A673 (cell line): Measurements from ENCODE around the gene MACROD1. TPM values are rescaled to one million over a fixed set of nuclear protein-coding genes. Genes with fewer than 3 reads are reported as not detected.

ENCODE experiments used
- BruUV-seq: library from RNA; stranded (reverse); fragments of 400-500 nt; replicated peaks from 2 replicates; lab custom pipeline; 2021; lab: Mats Ljungman, UMichigan
- CTCF ChIA-PET: fragments of 300-600 bp; sonication (Branson Sonifier 250); formaldehyde crosslinking; loops from one replicate; lab custom pipeline; 2022; ENCODE audit warnings: antibody characterized with exemption; lab: Charles Lee
- POLR2A ChIA-PET: fragments of 300-600 bp; sonication (Branson Sonifier 250); formaldehyde crosslinking; loops from one replicate; lab custom pipeline; 2022; ENCODE audit warnings: antibody characterized with exemption; ENCODE audit not compliant: low non-redundant PET; lab: Charles Lee
- DNase-seq: peaks from one replicate; pipeline ENCODE4 v3.0.0-alpha.2; 2015; ENCODE audit warnings: low spot score
- H3K27ac ChIP-seq: fragments of 200-600 bp; sonication (generic); 2 replicates; pipeline ENCODE4 v1.5.1; 2016; ENCODE audit warnings: mixed run types, low read depth, mild to moderate bottlenecking, mixed read lengths, antibody characterized with exemption, low read length; ENCODE audit not compliant: poor library complexity, severe bottlenecking
- H3K27me3 ChIP-seq: fragments of 200-600 bp; sonication (generic); replicated peaks from 2 replicates; pipeline ENCODE4 v1.6.1; 2017; ENCODE audit warnings: mixed run types, low read depth, mild to moderate bottlenecking, mixed read lengths, antibody characterized with exemption, low read length; ENCODE audit not compliant: insufficient read depth, poor library complexity
- H3K36me3 ChIP-seq: fragments of 200-600 bp; sonication (generic); 2 replicates; pipeline ENCODE4 v1.6.1; 2016; ENCODE audit warnings: mixed run types, mild to moderate bottlenecking, mixed read lengths, antibody characterized with exemption, low read length; ENCODE audit not compliant: insufficient read depth, poor library complexity, severe bottlenecking
- H3K4me1 ChIP-seq: fragments of 200-600 bp; sonication (generic); 2 replicates; pipeline ENCODE4 v1.6.1; 2017; ENCODE audit warnings: mixed run types, mild to moderate bottlenecking, mixed read lengths, antibody characterized with exemption, low read length; ENCODE audit not compliant: insufficient read depth, poor library complexity, severe bottlenecking
- H3K4me3 ChIP-seq: fragments of 200-600 bp; sonication (generic); 2 replicates; pipeline ENCODE4 v1.5.1; 2016; ENCODE audit warnings: low read depth, mixed run types, mild to moderate bottlenecking, mixed read lengths, low read length; ENCODE audit not compliant: poor library complexity, severe bottlenecking
- H3K9me3 ChIP-seq: fragments of 200-600 bp; sonication (generic); 2 replicates; pipeline ENCODE4 v1.6.1; 2016; ENCODE audit warnings: mixed run types, low read depth, mild to moderate bottlenecking, mixed read lengths, antibody characterized with exemption, low read length; ENCODE audit not compliant: poor library complexity, severe bottlenecking
- EZH2 ChIP-seq: fragments of 200-600 bp; sonication (generic); IDR thresholded peaks from 2 replicates; pipeline ENCODE4 v1.6.1; 2017; ENCODE audit warnings: borderline replicate concordance, low read depth, mild to moderate bottlenecking, mixed read lengths, antibody characterized with exemption, low read length; ENCODE audit not compliant: poor library complexity, severe bottlenecking
- intact Hi-C: fragments of 100-400 bp; cut with micrococcal nuclease; formaldehyde crosslinking; loops from one replicate; pipeline ENCODE4 v1.10.0; 2022; ENCODE audit not compliant: unreplicated experiment
- total RNA-seq: library from RNA; stranded (reverse); gene quantifications from 2 replicates; pipeline ENCODE4 v1.2.3, GENCODE V29; 2021
- TF ChIP-seq, protein P1 (sequence below): fragments of 300-800, 200-600 bp; sonication (generic); conservative IDR thresholded peaks from 2 replicates; pipeline ENCODE4 v1.5.1; 2017; ENCODE audit warnings: low read depth, mild to moderate bottlenecking, antibody characterized with exemption, low read length, moderate library complexity, mixed read lengths

Gene MACROD1
- total RNA-seq, 1 experiment from 2014 or later = 28.7 TPM

DNA sequence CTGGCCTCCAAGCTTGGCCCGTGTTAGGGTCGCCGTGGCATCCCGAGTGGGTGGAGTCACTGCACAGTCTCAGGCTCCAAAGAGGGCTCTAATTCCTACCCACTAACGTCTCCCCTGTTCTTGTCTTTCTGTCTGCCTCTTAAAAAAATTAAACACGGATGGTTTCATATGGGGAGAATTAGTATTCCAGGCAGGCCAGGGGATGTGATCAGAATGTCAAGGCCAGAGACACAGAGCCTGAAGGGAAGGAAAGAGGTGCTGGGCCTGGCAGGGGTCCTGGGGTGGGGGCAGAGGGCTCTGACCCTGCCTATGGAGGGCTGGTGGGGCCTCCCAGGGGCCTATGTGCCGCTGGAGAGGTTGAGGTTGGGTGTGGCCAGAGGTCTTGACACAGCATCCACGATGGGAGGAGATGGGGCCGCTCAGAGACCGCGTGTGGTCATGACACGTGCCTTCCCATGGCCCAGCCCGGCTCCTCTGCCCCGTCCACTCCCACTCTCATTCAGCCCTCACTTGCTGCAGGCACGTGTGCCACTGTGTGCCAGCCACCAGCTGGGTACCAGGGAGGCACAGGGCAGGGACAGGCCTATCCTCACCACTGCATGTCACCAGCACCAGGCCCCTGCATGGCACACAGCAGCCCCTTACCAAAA, 73.7 kb downstream of the MACROD1 start:
- H3K4me1 ChIP-seq = peaks cover 64% of the 10 kb centered on the region
- BruUV-seq = no TSS peak
- H3K4me3 ChIP-seq = peak overlapping the region; percentile 25
- H3K27me3 ChIP-seq = no peaks in the 10 kb centered on the region
- TF ChIP-seq, protein P1, sequence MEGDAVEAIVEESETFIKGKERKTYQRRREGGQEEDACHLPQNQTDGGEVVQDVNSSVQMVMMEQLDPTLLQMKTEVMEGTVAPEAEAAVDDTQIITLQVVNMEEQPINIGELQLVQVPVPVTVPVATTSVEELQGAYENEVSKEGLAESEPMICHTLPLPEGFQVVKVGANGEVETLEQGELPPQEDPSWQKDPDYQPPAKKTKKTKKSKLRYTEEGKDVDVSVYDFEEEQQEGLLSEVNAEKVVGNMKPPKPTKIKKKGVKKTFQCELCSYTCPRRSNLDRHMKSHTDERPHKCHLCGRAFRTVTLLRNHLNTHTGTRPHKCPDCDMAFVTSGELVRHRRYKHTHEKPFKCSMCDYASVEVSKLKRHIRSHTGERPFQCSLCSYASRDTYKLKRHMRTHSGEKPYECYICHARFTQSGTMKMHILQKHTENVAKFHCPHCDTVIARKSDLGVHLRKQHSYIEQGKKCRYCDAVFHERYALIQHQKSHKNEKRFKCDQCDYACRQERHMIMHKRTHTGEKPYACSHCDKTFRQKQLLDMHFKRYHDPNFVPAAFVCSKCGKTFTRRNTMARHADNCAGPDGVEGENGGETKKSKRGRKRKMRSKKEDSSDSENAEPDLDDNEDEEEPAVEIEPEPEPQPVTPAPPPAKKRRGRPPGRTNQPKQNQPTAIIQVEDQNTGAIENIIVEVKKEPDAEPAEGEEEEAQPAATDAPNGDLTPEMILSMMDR = no peak
- no peak for TF ChIP-seq EZH2
- H3K27ac ChIP-seq = peak overlapping the region; percentile 88
- intact Hi-C loops = no loop called here
- H3K9me3 ChIP-seq = no peaks in the 10 kb centered on the region
- ChIA-PET CTCF (no interaction called here), POLR2A (no interaction called here)
- no peak for DNase-seq
- H3K36me3 ChIP-seq = no peaks in the 10 kb centered on the region

DNA sequence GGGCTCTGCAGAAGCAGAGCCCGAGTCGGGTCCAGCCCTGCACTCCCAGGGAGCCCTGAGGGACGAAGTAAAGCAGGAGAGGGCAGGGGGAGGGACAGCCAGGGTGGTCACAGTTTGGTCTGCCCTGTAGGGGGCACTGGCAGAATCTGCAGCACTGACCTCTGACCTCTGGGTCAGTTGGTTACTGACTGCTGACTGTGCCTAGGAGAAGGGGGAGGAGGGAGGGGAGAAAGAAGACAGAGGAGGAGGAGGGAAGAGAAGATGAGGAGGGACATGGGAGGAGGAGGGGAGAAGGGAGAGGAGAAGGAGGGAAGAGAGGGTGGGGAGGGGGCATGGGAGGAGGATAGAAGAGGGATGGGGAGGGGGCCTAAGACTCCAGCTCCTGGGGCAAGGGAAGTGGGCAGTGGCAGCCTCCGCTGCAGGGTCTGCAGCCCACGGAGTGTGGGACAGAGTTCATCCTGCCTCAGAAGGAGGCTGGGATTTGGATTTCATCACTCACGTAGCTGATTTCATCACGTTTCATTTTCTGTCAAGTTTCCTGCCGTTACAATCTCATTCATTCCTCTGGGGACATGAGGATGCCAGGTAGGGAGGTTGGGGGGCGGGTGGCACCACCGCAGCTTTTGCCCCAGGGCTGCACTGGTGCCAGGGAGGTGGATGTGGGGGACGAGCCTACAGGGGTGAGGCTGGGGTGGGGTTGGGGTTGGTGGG, 75.0 kb downstream of the MACROD1 start:
- H3K4me1 ChIP-seq = peaks cover 55% of the 10 kb centered on the region
- ChIA-PET CTCF (interaction anchor here (0.7 kb wide), 1 partner anchor 352 kb away, joined by 6 read pairs; no protein-coding TSS in a partner anchor), POLR2A (no interaction called here)
- no peaks in the 10 kb centered on the region for H3K27me3 ChIP-seq
- peak overlapping the region; percentile 25 for H3K4me3 ChIP-seq
- H3K27ac ChIP-seq = peak overlapping the region; percentile 88
- no peaks in the 10 kb centered on the region for H3K9me3 ChIP-seq
- TF ChIP-seq, protein P1 = 0 out of 2 replicates have a peak, but pooled peaks have one; percentile 22
- no peak for TF ChIP-seq EZH2
- intact Hi-C loops = no loop called here
- DNase-seq = peak; percentile 75
- no peaks in the 10 kb centered on the region for H3K36me3 ChIP-seq
- BruUV-seq = no TSS peak

DNA sequence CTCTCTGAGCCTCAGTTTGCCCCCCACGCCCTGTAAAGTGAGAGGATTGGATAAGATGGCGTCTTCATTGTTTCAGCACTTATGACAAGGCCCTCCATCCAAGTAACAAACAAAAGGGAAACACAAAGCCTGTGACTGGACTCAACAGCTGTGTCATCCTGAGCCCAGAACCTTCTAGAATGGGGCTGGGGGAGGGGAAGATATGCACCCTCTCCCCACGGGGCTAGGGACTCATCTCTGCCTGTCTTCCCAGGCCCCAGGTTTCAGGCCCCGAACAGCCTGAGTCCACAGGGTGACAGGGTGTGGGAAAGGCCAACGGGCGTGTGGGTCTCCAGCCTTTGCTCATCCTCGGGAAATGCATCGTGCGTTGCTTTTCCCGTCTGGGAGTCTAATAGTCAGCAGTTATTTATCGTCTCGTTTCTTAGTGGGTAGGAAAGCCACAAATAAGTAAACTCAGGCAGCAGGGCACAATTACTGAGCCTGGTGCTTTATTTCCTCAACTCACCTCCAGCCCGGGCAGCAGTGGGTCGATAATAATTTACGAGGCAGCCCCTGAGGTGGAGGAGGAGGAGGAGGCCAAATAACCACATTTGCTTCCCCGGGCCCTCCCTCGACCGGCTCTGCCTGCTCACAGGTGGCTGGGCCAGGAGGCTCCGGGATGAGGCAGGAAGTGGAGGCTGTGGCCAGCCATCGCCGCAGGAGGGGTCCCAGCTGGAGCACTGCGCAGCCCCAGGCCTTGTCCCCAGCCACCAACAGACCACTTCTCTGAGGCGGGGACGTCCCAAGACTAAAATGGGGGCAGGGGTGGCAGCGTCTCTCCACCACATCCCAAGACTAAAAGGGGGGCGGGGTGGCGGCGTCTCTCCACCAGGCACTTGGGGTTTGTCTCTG, 75.8 kb downstream of the MACROD1 start:
- ChIA-PET CTCF (no interaction called here), POLR2A (no interaction called here)
- H3K4me1 ChIP-seq = peaks cover 47% of the 10 kb centered on the region

More for the DNA sequence above, 75.8 kb downstream of the MACROD1 start:
- no peaks in the 10 kb centered on the region for H3K9me3 ChIP-seq
- H3K27me3 ChIP-seq = no peaks in the 10 kb centered on the region
- TF ChIP-seq EZH2 = no peak
- TF ChIP-seq, protein P1 = no peak
- intact Hi-C loops = no loop called here
- no peaks in the 10 kb centered on the region for H3K36me3 ChIP-seq
- BruUV-seq = no TSS peak
- H3K27ac ChIP-seq = peak overlapping the region; percentile 88
- no peak overlapping the region for H3K4me3 ChIP-seq
- no peak for DNase-seq
